ENCODE results near the gene ZNF783. TPM values are rescaled to one million over a fixed set of nuclear protein-coding genes. Genes with fewer than 3 reads are reported as not detected.
A peak's percentile ranks its signal among the peaks of the same experiment; 100 is the strongest.

The ZNF783 gene
- total and polyA plus RNA-seq, 2 of the 8 experiments (the other 6 are each of a cell fraction or from before 2014, with no cell fraction given) = 7.3 to 8.2 TPM

- Histone ChIP-seq H4K20me1 (replicated peaks in 1 of 2; ENCODE audit: control insufficient read depth in 1 of 2, insufficient read depth in 2 of 2, low read length in 2 of 2) (peaks cover 0 to 5% of the 10 kb centered on the region in 2 experiments), H4K8ac (ENCODE audit: extremely low read depth, insufficient read depth, low read length) (peak overlapping the region; percentile 96), H3K27ac (ENCODE audit: low read depth, low read length) (no peak overlapping the region), H3K36me3 (ENCODE audit: control insufficient read depth in 2 of 4, insufficient read depth in 4 of 4, low read length in 3 of 4) (peaks cover 0 to 7% (median 0%) of the 10 kb centered on the region in 4 experiments; a peak in 1 of 8 replicates), H3K9me3 (ENCODE audit: insufficient read depth in 2 of 2, low read depth in 1 of 2, low read length in 1 of 2) (no peaks in the 10 kb centered on the region), H2AK5ac (ENCODE audit: low read depth, low read length) (no peak overlapping the region), H2BK5ac (ENCODE audit: low read depth, low read length) (peak overlapping the region; percentile 44; the same call in 1 of the 2 replicates), H3K14ac (ENCODE audit: insufficient read length) (no peak overlapping the region), H3K18ac (ENCODE audit: extremely low read depth, low read length) (peak overlapping the region; percentile 78), H3K4me1 (replicated peaks in 1 of 4; ENCODE audit: control insufficient read depth in 3 of 4, insufficient read depth in 4 of 4, low read length in 3 of 4) (peaks cover 0 to 6% (median 4%) of the 10 kb centered on the region in 4 experiments; a peak in 5 of 7 replicates), H3K4me2 (ENCODE audit: insufficient read depth in 1 of 2, low read depth in 2 of 2, low read length in 2 of 2) (peak overlapping the region; percentile 91 to 97), H4K5ac (ENCODE audit: insufficient read length, low read depth, low read length) (no peak overlapping the region), H2BK12ac (ENCODE audit: low read depth, low read length) (no peak overlapping the region), H3K23ac (ENCODE audit: insufficient read length) (no peak overlapping the region), H3K4ac (replicated peaks; ENCODE audit: insufficient read length, low read depth, low read length) (peak overlapping the region; percentile 33), H3K79me2 (ENCODE audit: control insufficient read depth in 1 of 2, insufficient read depth in 2 of 2, low read length in 2 of 2) (no peaks in the 10 kb centered on the region), H3K79me1 (ENCODE audit: low read depth, low read length) (peaks cover 3% of the 10 kb centered on the region), H2BK120ac (replicated peaks; ENCODE audit: low read depth, low read length) (no peak overlapping the region), H2AFZ (ENCODE audit: low read length) (peak overlapping the region; percentile 60; the same call in 1 of the 2 replicates), H3K27me3 (replicated peaks in 1 of 4; ENCODE audit: control insufficient read depth in 3 of 4, extremely low read depth in 1 of 4, insufficient read depth in 3 of 4, low read length in 3 of 4) (peaks cover 0 to 8% (median 4%) of the 10 kb centered on the region in 4 experiments; a peak in 3 of 7 replicates), H2BK20ac (ENCODE audit: low read length) (no peak overlapping the region), H2BK15ac (ENCODE audit: low read length) (no peak overlapping the region), H3K23me2 (ENCODE audit: low read depth, low read length) (peaks cover 5% of the 10 kb centered on the region), H4K91ac (replicated peaks; ENCODE audit: insufficient read length, low read length) (peak overlapping the region; percentile 59), H3K56ac (replicated peaks; ENCODE audit: insufficient read length, low read depth, low read length) (no peak overlapping the region), H3K9ac (replicated peaks in 1 of 4; ENCODE audit: extremely low read depth in 1 of 4, low read depth in 3 of 4, low read length in 3 of 4) (peak overlapping the region; percentile 63 to 76 (median 74)), H3K4me3 (ENCODE audit: extremely low read depth in 1 of 4, insufficient read depth in 2 of 4, low read depth in 3 of 4, low read length in 4 of 4) (peak overlapping the region; percentile 73 to 79 (median 74))
- WGBS, 2 experiments (ENCODE audit: extremely low coverage in 1 of 2, insufficient coverage in 1 of 2, insufficient read length in 1 of 2, insufficient replicate concordance in 2 of 2, low coverage in 1 of 2, low lambda C conversion rate in 2 of 2, missing lambda C conversion rate in 1 of 2) = 4% methylated on average over 60 of the region's 66 CpGs; no CpG with 5 or more reads in 1 of the 2 experiments
- FAIRE-seq (no peak), DNase-seq (ENCODE audit: low read depth in 1 of 2, low spot score in 2 of 2) (peak; percentile 73 to 100)
- POLR2A ChIA-PET (ENCODE audit: partially characterized antibody) = interaction anchor here (0.7 to 2.7 kb wide), 13 partner anchors 10 to 195 kb away, joined by 3 to 12 read pairs (median 4); partner anchors contain the start of genes ZNF777 and ZNF783
- CTCF ChIA-PET (ENCODE audit: partially characterized antibody) = interaction anchor here (0.6 to 4.4 kb wide), 14 partner anchors 8 to 171 kb away, joined by 3 to 21 read pairs (median 6); partner anchors contain the start of genes ZNF282 and ZNF783
- TF ChIP-seq E2F6 (IDR thresholded peaks at IDR 0.05) (peak; percentile 85), SP4 (IDR thresholded peaks at IDR 0.05; ENCODE audit: low read length) (peak; percentile 58; the same call in 1 of the 2 replicates), CREB1 (IDR thresholded peaks at IDR 0.05) (peak; percentile 68), SP1 (IDR thresholded peaks at IDR 0.05; ENCODE audit: low read depth, low read length) (peak; percentile 80; the same call in 1 of the 2 replicates), ZNF274 (IDR thresholded peaks at IDR 0.05; ENCODE audit: borderline replicate concordance, extremely low read depth, low read length) (no peak), CTBP2 (IDR thresholded peaks at IDR 0.05; ENCODE audit: borderline replicate concordance, insufficient read depth, insufficient read length, low read length) (no peak), TBP (IDR thresholded peaks at IDR 0.05; ENCODE audit: low read depth, low read length) (peak; percentile 53; the same call in 1 of the 2 replicates), TAF7 (optimal IDR thresholded peaks at IDR 0.05; ENCODE audit: borderline replicate concordance, low read depth, low read length) (peak; percentile 40), MAX (IDR thresholded peaks at IDR 0.05) (peak; percentile 95), RBBP5 (IDR thresholded peaks at IDR 0.05; ENCODE audit: borderline replicate concordance, low read depth, low read length) (0 out of 2 replicates have a peak, but pooled peaks have one; percentile 50), TCF12 (IDR thresholded peaks at IDR 0.05; ENCODE audit: low read depth, low read length) (peak; percentile 70; the same call in 1 of the 2 replicates)
Observed at GRCh38 chr7:149284850-149285585, 23.0 kb downstream of the ZNF783 start.

Data from H1 (cell line).